ENCODE measurements around the gene OTULIN. TPM values are rescaled to one million over a fixed set of nuclear protein-coding genes. Genes with fewer than 3 reads are reported as not detected.

OTULIN gene
- polyA plus RNA-seq, 1 donor (not counting 4 experiments of a cell fraction or from before 2014, with no cell fraction given), result 18.3 TPM

- Histone ChIP-seq H3K4me1 (ENCODE audit: control insufficient read depth, extremely low read depth, insufficient read depth, low read length) (peaks cover 63% of the 10 kb centered on the region), H3K9ac (ENCODE audit: control insufficient read depth, extremely low read depth, insufficient read depth, low read length) (no peak overlapping the region), H3K27ac (ENCODE audit: control insufficient read depth, insufficient read depth, low read length) (no peak overlapping the region)
Observed at GRCh38 chr5:14667770-14668169, 3.3 kb downstream of the OTULIN start.

GRCh38 chr5:14668181-14668591 lies 3.7 kb downstream of the OTULIN start:
- no peaks in the 10 kb centered on the region for H3K27me3 ChIP-seq (ENCODE audit: control insufficient read depth, extremely low read depth, insufficient read depth, low read length)
- dilution Hi-C loops (cut with MboI; ENCODE audit: extremely low pct_ligation_motif_present, low sequenced_read_pairs), result no loop called here
- peaks cover 5% of the 10 kb centered on the region for H4K20me1 ChIP-seq (ENCODE audit: control insufficient read depth, extremely low read depth, insufficient read depth, low read length)
- no peak overlapping the region for H3K9ac ChIP-seq (ENCODE audit: control insufficient read depth, extremely low read depth, insufficient read depth, low read length)
- H3K36me3 ChIP-seq (ENCODE audit: control insufficient read depth in 2 of 2, extremely low read depth in 1 of 2, insufficient read depth in 2 of 2, low read length in 2 of 2), result peaks cover 0 to 5% of the 10 kb centered on the region in 2 experiments
- H3K9me3 ChIP-seq (ENCODE audit: control insufficient read depth, low read depth, low read length), result no peaks in the 10 kb centered on the region
- H3K4me1 ChIP-seq (ENCODE audit: control insufficient read depth, extremely low read depth, insufficient read depth, low read length), result peaks cover 61% of the 10 kb centered on the region
- no peak for TF ChIP-seq EZH2 (IDR thresholded peaks at IDR 0.05; ENCODE audit: low read length)
- TF ChIP-seq, protein P1, sequence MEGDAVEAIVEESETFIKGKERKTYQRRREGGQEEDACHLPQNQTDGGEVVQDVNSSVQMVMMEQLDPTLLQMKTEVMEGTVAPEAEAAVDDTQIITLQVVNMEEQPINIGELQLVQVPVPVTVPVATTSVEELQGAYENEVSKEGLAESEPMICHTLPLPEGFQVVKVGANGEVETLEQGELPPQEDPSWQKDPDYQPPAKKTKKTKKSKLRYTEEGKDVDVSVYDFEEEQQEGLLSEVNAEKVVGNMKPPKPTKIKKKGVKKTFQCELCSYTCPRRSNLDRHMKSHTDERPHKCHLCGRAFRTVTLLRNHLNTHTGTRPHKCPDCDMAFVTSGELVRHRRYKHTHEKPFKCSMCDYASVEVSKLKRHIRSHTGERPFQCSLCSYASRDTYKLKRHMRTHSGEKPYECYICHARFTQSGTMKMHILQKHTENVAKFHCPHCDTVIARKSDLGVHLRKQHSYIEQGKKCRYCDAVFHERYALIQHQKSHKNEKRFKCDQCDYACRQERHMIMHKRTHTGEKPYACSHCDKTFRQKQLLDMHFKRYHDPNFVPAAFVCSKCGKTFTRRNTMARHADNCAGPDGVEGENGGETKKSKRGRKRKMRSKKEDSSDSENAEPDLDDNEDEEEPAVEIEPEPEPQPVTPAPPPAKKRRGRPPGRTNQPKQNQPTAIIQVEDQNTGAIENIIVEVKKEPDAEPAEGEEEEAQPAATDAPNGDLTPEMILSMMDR (optimal IDR thresholded peaks at IDR 0.05 in 1 of 3, IDR thresholded peaks at IDR 0.05 in 1 of 3, conservative IDR thresholded peaks at IDR 0.05 in 1 of 3; ENCODE audit: extremely low read depth in 1 of 3, insufficient read depth in 2 of 3, low read length in 3 of 3), result no peak
- H3K4me3 ChIP-seq (ENCODE audit: control insufficient read depth in 2 of 3, extremely low read depth in 1 of 3, insufficient read depth in 2 of 3, low read depth in 1 of 3, low read length in 3 of 3), result no peak overlapping the region
- DNase-seq (ENCODE audit: low read depth, low spot score) (no peak), FAIRE-seq (no peak)
- no peak overlapping the region for H2AFZ ChIP-seq (ENCODE audit: control insufficient read depth, low read length)
- peaks cover 2% of the 10 kb centered on the region for H3K9me1 ChIP-seq (ENCODE audit: control insufficient read depth, extremely low read depth, insufficient read depth, low read length)
- H3K79me2 ChIP-seq (ENCODE audit: control insufficient read depth, insufficient read depth, low read length), result peaks cover 78% of the 10 kb centered on the region
- H3K4me2 ChIP-seq (ENCODE audit: control insufficient read depth, extremely low read depth, insufficient read depth, low read depth, low read length), result peak overlapping the region; percentile 4
- H3K27ac ChIP-seq (ENCODE audit: control insufficient read depth, insufficient read depth, low read length), result peak overlapping the region; percentile 22

More at GRCh38 chr5:14667770-14668169, 3.3 kb downstream of the OTULIN start:
- Histone ChIP-seq H3K36me3 (ENCODE audit: control insufficient read depth in 2 of 2, extremely low read depth in 1 of 2, insufficient read depth in 2 of 2, low read length in 2 of 2) (peaks cover 0 to 7% of the 10 kb centered on the region in 2 experiments), H4K20me1 (ENCODE audit: control insufficient read depth, extremely low read depth, insufficient read depth, low read length) (peaks cover 5% of the 10 kb centered on the region), H3K4me2 (ENCODE audit: control insufficient read depth, extremely low read depth, insufficient read depth, low read depth, low read length) (peak overlapping the region; percentile 4), H3K27me3 (ENCODE audit: control insufficient read depth, extremely low read depth, insufficient read depth, low read length) (no peaks in the 10 kb centered on the region), H3K9me1 (ENCODE audit: control insufficient read depth, extremely low read depth, insufficient read depth, low read length) (peaks cover 2% of the 10 kb centered on the region), H3K79me2 (ENCODE audit: control insufficient read depth, insufficient read depth, low read length) (peaks cover 76% of the 10 kb centered on the region), H3K4me3 (ENCODE audit: control insufficient read depth in 2 of 3, extremely low read depth in 1 of 3, insufficient read depth in 2 of 3, low read depth in 1 of 3, low read length in 3 of 3) (no peak overlapping the region), H3K9me3 (ENCODE audit: control insufficient read depth, low read depth, low read length) (no peaks in the 10 kb centered on the region), H2AFZ (ENCODE audit: control insufficient read depth, low read length) (no peak overlapping the region)
- FAIRE-seq (no peak), DNase-seq (ENCODE audit: low read depth, low spot score) (no peak)
- dilution Hi-C loops (cut with MboI; ENCODE audit: extremely low pct_ligation_motif_present, low sequenced_read_pairs), result no loop called here
- TF ChIP-seq, protein P1 (optimal IDR thresholded peaks at IDR 0.05 in 1 of 3, IDR thresholded peaks at IDR 0.05 in 1 of 3, conservative IDR thresholded peaks at IDR 0.05 in 1 of 3; ENCODE audit: extremely low read depth in 1 of 3, insufficient read depth in 2 of 3, low read length in 3 of 3), result no peak
- TF ChIP-seq EZH2 (IDR thresholded peaks at IDR 0.05; ENCODE audit: low read length), result no peak
